ENCODE data around the gene POC1A. TPM values are rescaled to one million over a fixed set of nuclear protein-coding genes. Genes with fewer than 3 reads are reported as not detected.

POC1A gene
- polyA plus RNA-seq, 1 of the 3 experiments (the other 2 are of a cell fraction) = 11.7 TPM

Other genes starting within 250 kb of the POC1A start
- gene RRP9, start 212.5 kb downstream of the POC1A start, polyA plus RNA-seq (2012; rRNA removed) = 49.6 and 52.0 TPM in 2 replicates
- 31.1 and 35.2 TPM in 2 replicates for gene PARP3, start 212.1 kb downstream of the POC1A start, polyA plus RNA-seq (2012; rRNA removed)
- gene GPR62, start 199.0 kb downstream of the POC1A start, polyA plus RNA-seq (2012; rRNA removed) = 0.02 and 0.10 TPM in 2 replicates
- gene PCBP4, start 187.0 kb downstream of the POC1A start, polyA plus RNA-seq (2012; rRNA removed) = 97.4 and 118 TPM in 2 replicates
- gene ABHD14B, start 180.4 kb downstream of the POC1A start, polyA plus RNA-seq (2012; rRNA removed) = 64.1 and 88.3 TPM in 2 replicates
- gene ABHD14A, start 179.4 kb downstream of the POC1A start, polyA plus RNA-seq (2012; rRNA removed) = 22.1 and 31.5 TPM in 2 replicates
- 93.0 and 96.2 TPM in 2 replicates for gene ACY1, start 170.9 kb downstream of the POC1A start, polyA plus RNA-seq (2012; rRNA removed)
- 3,173 and 3,642 TPM in 2 replicates for gene RPL29, start 158.5 kb downstream of the POC1A start, polyA plus RNA-seq (2012; rRNA removed)
- 24.3 and 25.8 TPM in 2 replicates for gene DUSP7, start 97.9 kb downstream of the POC1A start, polyA plus RNA-seq (2012; rRNA removed)
- 42.4 and 47.9 TPM in 2 replicates for gene ALAS1, start 43.7 kb upstream of the POC1A start, polyA plus RNA-seq (2012; rRNA removed)
- 0.12 TPM in 1 of 2 replicates, not detected in the other for gene TLR9, start 71.2 kb upstream of the POC1A start, polyA plus RNA-seq (2012; rRNA removed)
- gene TWF2, start 84.7 kb upstream of the POC1A start, polyA plus RNA-seq (2012; rRNA removed) = 157 and 188 TPM in 2 replicates
- 19.2 and 23.9 TPM in 2 replicates for gene PPM1M, start 91.3 kb upstream of the POC1A start, polyA plus RNA-seq (2012; rRNA removed)
- gene WDR82, start 124.2 kb upstream of the POC1A start, polyA plus RNA-seq (2012; rRNA removed) = 41.2 and 57.8 TPM in 2 replicates
- gene GLYCTK, start 133.4 kb upstream of the POC1A start, polyA plus RNA-seq (2012; rRNA removed) = 16.8 and 18.8 TPM in 2 replicates
- gene DNAH1, start 161.9 kb upstream of the POC1A start, polyA plus RNA-seq (2012; rRNA removed) = 5.1 and 6.7 TPM in 2 replicates